Effector CD8-positive, alpha-beta T cell (primary cell): Measurements from ENCODE around the gene TCEA3.

ENCODE experiments used
- DNase-seq: peaks from one replicate; lab custom pipeline; 2025; lab: John Stamatoyannopoulos, UW

TCEA3 gene

GRCh38 chr1:23446661-23447310 is 22.2 kb upstream of the TCEA3 start:
- no peak for DNase-seq

DNA sequence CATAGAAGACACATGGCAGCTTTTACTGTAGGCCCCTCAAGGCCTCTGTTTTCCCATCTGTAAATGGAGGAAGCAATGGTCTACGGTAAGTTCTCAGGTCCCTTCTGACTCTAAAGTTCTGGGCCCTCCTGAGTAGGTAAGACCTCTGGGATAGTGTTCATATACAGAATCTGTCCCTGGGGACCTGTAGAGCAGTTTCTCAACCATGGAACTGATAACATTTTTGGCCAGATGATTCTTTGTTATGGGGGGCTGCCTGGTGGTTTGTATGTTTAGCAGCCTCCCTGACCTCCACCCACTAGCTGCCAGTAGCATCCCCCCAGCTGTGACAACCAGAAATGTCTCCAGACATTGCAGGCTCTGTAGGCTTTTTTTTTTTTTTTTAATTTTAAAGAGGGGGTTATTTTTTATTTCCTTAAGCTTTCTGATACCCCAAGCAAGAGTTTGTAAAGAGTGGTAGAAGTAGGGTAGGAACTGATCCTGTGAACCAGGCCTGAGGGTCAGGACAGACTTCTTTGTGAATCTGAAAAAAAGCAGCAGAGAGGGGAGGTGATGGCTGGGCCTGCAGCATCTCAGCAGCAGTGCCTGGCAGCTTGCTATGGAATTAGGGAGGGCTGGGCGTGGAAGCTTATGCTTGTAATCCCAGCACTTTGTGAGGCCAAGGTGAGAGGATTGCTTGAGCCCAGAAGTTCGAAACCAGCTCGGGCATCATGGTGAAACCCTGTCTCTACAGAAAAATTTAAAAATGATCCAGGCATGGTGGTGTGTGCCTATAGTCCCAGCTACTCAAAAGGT is 20.2 kb upstream of the TCEA3 start:
- no peak for DNase-seq

- no peak for DNase-seq
Measured at GRCh38 chr1:23444104-23444533, 19.6 kb upstream of the TCEA3 start.

- DNase-seq, result no peak
Measured at GRCh38 chr1:23442751-23443150, 18.2 kb upstream of the TCEA3 start.

GRCh38 chr1:23441446-23442148 is 17.0 kb upstream of the TCEA3 start:
- no peak for DNase-seq

- no peak for DNase-seq
Measured at GRCh38 chr1:23438545-23438944, 14.0 kb upstream of the TCEA3 start.

- no peak for DNase-seq
Measured at GRCh38 chr1:23437355-23437664, 12.8 kb upstream of the TCEA3 start.

DNA sequence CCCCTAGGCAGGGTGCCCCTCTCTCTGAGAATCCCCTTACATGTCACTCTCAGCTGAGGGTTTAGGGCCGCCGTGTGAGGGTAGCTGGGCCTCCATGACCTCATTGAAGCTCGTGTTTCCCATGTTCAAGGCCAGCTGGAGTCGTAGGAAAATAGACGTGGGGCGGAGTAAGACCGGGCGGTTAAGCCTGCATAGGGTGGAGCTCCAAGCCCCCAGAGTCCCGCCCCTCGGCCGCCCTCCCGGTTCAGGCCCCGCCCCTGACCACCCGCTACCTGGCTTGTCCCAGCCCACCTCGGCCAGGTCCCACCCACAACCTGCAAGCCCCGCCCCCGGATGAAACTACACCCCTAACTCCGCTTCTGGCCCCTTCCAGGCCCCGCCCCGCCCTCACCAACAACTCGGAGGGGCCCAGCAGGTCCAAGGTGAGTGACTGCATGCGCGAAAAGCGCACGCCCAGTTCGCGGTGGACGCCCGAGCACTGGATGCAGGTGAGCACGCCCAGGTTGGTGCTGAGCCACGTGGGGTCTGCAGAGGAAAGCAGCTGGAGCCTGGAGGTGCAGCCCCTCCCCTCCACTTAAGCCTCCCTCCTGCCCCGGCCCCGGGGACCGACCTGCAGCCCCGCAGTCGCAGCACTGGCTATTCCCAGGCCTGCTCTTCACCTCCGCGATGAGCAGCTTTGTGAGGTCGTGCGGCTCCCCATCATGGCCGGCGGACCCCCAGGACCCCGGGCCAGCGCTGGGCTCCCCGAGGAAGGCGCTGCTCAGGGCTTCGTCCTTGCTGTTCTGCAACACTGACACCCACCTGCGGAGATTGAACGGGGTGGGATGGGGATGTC is 12.2 kb upstream of the TCEA3 start:
- peak; percentile 58 for DNase-seq

GRCh38 chr1:23434260-23434775 is 9.8 kb upstream of the TCEA3 start:
- no peak for DNase-seq

- no peak for DNase-seq
Measured at GRCh38 chr1:23433122-23433521, 8.6 kb upstream of the TCEA3 start.

DNA sequence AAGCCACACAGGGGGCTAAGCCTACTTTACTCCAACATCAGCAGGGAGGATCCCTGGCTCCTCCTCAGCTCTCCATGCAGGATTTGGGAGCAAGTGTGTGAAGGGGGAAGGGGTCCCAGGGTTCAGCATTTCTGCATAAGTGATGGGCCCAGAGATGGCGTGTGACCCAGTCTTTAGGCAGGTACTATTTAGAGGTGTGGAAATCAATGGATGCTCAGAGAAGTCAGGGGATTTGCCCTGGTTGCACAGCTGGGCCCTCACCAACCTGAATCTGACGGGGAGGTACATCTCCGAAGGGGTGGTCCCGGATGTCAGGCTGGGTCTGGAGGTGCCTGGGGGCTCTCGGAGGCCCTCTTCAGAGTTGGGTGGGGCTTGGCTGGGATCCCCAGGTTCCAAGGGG is 6.9 kb upstream of the TCEA3 start:
- DNase-seq, result no peak

GRCh38 chr1:23430803-23431202 is 6.3 kb upstream of the TCEA3 start:
- no peak for DNase-seq

DNA sequence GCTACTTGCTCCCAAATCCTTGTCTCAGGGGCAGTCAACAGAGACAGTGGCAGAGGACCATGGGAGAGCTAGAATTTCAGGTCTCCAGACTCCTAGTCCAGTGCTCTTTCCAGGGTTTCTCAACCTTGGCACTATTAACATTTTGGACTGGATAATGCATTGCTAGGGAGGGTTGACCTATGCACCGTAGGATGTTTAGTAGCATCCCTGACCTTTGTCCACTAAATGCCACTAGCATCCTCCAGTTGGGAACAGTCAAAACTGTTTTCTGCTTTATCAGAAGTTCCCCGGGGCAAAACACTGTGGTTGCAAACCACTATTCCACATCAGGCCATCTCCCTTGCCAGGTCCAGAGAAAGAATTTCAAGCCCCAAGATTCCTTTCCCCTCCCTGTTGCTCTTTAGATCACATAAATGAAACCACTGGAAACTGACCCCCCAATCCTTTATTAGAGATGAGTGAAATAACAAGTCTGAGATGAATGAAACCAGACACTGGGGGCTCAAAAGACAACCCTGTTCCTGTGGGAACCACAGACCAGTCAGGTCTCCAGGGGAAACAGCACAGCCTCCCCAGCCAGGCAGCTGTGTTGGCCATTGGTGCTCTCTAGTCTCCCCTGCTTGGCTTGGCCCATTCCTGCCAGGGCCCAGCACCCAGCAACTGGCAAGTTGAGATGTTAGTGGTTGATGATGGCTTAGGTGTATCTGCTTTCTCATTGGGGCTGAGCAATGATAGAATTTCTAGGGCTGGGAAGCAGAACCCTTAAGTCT is 3.8 kb upstream of the TCEA3 start:
- no peak for DNase-seq

DNA sequence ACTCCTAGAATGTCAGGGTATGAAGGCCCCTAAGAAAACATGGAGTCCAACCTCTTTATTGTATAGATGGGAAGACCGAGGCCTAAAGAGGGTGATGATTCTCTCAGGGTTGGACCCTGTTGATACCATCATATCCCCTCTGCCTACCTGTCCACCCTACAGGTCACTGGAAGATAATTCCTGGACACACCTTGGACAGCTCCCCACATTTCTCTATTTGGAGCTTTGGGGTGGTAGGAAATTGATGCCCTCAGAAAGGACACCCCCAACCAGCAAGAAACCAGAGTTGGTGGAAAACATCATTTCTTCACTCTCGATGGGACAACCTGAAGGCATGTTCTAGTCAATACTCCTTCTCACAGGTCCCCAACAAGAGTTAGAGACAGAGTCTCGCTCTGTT is 3.0 kb upstream of the TCEA3 start:
- DNase-seq, result no peak

GRCh38 chr1:23426828-23427227 is 2.3 kb upstream of the TCEA3 start:
- DNase-seq, result no peak

GRCh38 chr1:23425193-23425494 is 596 bp upstream of the TCEA3 start:
- no peak for DNase-seq

DNA sequence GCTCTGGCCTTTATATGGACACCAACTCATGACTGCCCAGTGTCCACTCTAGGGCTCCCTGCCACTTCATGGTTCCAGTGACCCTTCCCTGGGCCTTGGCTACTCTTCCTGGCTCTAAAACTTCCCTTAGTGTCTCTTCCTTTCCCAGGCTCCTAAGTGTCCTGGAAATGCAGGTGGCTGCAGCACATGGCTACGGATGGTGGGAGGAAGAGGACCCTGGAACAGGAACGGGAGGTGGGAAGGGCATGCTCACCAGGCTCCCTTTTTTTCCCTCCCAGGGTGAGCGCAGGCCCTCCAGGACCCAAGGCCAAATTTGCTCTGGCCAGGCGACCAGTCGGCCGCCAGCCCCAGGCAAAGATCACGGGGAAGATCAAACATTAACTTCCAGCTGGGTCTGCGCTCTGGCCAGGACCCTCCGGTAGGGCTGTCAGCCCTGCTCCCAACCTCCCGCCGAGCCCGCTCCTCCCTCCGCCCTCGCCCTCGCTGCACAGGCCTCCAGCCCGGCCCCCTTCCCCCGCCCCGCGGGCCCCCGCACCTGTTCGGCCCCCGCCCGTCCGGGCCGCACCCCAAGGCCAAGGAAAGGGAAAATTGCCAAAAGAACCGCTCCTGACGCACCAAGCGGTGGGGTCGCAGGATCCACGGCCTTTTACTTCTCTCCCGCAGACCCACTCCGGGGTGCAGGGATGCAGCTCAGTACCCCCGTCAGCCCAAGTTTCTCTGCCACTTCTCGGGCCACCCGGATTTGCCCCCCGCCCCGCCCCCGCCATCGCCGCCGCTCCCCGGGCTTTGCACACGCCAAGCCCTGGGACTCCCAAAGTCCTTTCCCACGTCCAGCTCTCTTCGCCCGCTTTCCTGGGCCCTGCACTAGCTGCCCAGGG is 894 bp downstream of the TCEA3 start:
- peak; percentile 5 for DNase-seq

- no peak for DNase-seq
Measured at GRCh38 chr1:23422941-23423340, 1.6 kb downstream of the TCEA3 start.

DNA sequence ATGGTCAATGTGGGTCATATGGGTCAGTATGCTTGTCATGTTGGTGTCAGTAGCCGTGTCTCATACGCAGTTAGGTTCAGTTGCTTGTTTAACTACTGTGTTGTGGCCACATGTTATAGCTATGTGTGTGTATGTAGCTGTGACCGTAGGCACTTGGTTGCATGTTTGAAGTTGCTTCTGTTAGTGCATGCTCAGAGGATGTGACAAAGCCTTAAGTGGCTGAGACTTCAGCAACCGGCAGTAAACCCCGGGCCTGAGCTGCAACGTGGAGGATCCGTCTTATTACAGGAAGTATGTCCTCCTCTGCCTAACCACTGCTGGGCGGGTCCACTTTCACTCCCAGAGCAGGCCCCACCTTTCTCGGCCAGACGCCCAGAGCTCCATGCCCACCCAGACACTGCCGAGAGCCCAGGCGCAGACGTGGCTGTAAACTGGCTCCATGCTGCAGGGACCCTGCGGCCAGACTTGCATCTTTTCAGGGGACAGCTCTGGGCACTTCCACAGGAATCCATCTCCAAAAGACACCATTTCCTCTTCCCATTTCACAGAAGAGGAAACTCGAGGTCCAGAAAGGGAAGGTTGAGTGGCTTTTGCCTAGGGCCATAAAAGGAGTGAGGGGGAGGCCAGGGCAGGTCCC is 2.2 kb downstream of the TCEA3 start:
- DNase-seq, result peak; percentile 12

- no peak for DNase-seq
Measured at GRCh38 chr1:23421753-23422240, 2.8 kb downstream of the TCEA3 start.
